ENCODE data around the gene NKD1.

DNA sequence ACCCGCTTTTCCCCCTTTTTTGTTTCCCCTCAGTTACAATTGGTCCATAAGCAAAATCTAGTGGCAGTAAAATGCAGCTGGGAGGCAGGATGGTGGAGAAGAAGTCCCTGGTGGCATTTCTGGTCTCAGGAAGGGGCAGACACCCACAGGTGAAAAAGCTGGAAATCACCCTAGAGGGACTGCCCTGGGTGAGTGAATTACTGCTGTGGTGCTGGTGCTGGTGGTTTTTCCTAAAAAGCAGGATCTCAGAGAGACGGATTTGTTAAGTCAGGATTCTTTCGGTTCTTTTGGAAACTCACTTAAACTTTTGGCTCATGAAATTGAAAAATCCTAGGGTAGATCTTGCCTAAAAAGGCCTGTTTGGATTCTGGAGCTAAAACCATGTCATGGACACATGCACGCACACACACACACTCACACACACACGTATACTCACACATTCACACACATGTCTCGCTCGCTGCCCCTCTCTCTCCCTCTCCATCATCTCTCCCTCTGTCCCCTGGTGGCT, 65.8 kb downstream of the NKD1 start:
- TF ChIP-seq USF2 (IDR thresholded peaks at IDR 0.05; ENCODE audit: low read length), result no peak
- TF ChIP-seq, protein P1, sequence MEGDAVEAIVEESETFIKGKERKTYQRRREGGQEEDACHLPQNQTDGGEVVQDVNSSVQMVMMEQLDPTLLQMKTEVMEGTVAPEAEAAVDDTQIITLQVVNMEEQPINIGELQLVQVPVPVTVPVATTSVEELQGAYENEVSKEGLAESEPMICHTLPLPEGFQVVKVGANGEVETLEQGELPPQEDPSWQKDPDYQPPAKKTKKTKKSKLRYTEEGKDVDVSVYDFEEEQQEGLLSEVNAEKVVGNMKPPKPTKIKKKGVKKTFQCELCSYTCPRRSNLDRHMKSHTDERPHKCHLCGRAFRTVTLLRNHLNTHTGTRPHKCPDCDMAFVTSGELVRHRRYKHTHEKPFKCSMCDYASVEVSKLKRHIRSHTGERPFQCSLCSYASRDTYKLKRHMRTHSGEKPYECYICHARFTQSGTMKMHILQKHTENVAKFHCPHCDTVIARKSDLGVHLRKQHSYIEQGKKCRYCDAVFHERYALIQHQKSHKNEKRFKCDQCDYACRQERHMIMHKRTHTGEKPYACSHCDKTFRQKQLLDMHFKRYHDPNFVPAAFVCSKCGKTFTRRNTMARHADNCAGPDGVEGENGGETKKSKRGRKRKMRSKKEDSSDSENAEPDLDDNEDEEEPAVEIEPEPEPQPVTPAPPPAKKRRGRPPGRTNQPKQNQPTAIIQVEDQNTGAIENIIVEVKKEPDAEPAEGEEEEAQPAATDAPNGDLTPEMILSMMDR (IDR thresholded peaks at IDR 0.05; ENCODE audit: control extremely low read depth in 1 of 3, insufficient read depth in 1 of 3, low read depth in 1 of 3, low read length in 3 of 3), result no peak
- no peak for TF ChIP-seq CREB1 (IDR thresholded peaks at IDR 0.05)
- no peak for TF ChIP-seq BRCA1 (IDR thresholded peaks at IDR 0.05; ENCODE audit: low read depth, low read length)

All from H1 (cell line).